Activated CD8-positive, alpha-beta T cell treated with anti-CD3 and anti-CD28 coated beads for 36 hours (primary cell): ENCODE results near the gene C15orf61. TPM values are rescaled to one million over a fixed set of nuclear protein-coding genes. Genes with fewer than 3 reads are reported as not detected.

ENCODE experiments used
- ATAC-seq: fragments of 200-7000 bp; cut with Tn5 transposase; one replicate; pipeline ENCODE4 v1.10.0; 2021; ENCODE audit warnings: mild to moderate bottlenecking, moderate library complexity
- CTCF ChIA-PET: fragments of 350-600 bp; sonication (Branson Sonifier 250); formaldehyde crosslinking; loops from one replicate; lab custom pipeline; 2021; ENCODE audit warnings: antibody characterized with exemption; lab: Charles Lee
- POLR2A ChIA-PET: fragments of 350-600 bp; sonication (Branson Sonifier 250); formaldehyde crosslinking; loops from one replicate; lab custom pipeline; 2021; ENCODE audit warnings: antibody characterized with exemption; lab: Charles Lee
- DNase-seq: peaks from one replicate; pipeline ENCODE4 v3.0.0-alpha.2; 2020
- H3K27ac Mint-ChIP-seq: one replicate; pipeline ENCODE4 v1.8.0; 2021; ENCODE audit warnings: mild to moderate bottlenecking, mixed read lengths
- H3K27me3 Mint-ChIP-seq: one replicate; pipeline ENCODE4 v1.8.0; 2021; ENCODE audit warnings: mixed read lengths
- H3K36me3 Mint-ChIP-seq: one replicate; pipeline ENCODE4 v1.8.0; 2021; ENCODE audit warnings: low read depth, mixed read lengths
- H3K4me1 Mint-ChIP-seq: one replicate; pipeline ENCODE4 v1.8.0; 2021; ENCODE audit warnings: low read depth, mixed read lengths
- H3K4me3 Mint-ChIP-seq: one replicate; pipeline ENCODE4 v1.8.0; 2021; ENCODE audit warnings: mild to moderate bottlenecking, moderate library complexity, mixed read lengths
- H3K9me3 Mint-ChIP-seq: one replicate; pipeline ENCODE4 v1.8.0; 2021; ENCODE audit warnings: mixed read lengths
- CTCF ChIP-seq: fragments of 200-600 bp; IDR thresholded peaks from one replicate; pipeline ENCODE4 v1.8.0; 2022; ENCODE audit warnings: antibody characterized with exemption, mild to moderate bottlenecking
- intact Hi-C: fragments of 100-400 bp; cut with micrococcal nuclease; formaldehyde crosslinking; loops from one replicate; pipeline ENCODE4 v1.10.0; 2022
- total RNA-seq, 2 experiments: library from RNA; stranded (reverse); gene quantifications; one replicate each; pipeline ENCODE4 v1.2.3, GENCODE V29; 2021

The C15orf61 gene
- total RNA-seq, 2 experiments from 2014 or later, result 7.5 to 7.8 TPM

GRCh38 chr15:67480741-67481140 is 40.2 kb upstream of the C15orf61 start:
- intact Hi-C loops, result no loop called here
- POLR2A ChIA-PET, result interaction anchor here (0.6 kb wide), 1 partner anchor 153 kb away, joined by 3 read pairs; no protein-coding TSS in a partner anchor
- H3K4me3 Mint-ChIP-seq, result no peak overlapping the region
- no peak for ATAC-seq
- no peak for TF ChIP-seq CTCF
- no peak overlapping the region for H3K27ac Mint-ChIP-seq
- CTCF ChIA-PET, result no interaction called here
- H3K27me3 Mint-ChIP-seq, result no peaks in the 10 kb centered on the region
- H3K36me3 Mint-ChIP-seq, result peaks cover 11% of the 10 kb centered on the region
- no peak for DNase-seq
- peaks cover 6% of the 10 kb centered on the region for H3K4me1 Mint-ChIP-seq
- H3K9me3 Mint-ChIP-seq, result peaks cover 6% of the 10 kb centered on the region

- H3K4me3 Mint-ChIP-seq, result no peak overlapping the region
- ChIA-PET POLR2A (no interaction called here), CTCF (no interaction called here)
- H3K36me3 Mint-ChIP-seq, result peaks cover 11% of the 10 kb centered on the region
- intact Hi-C loops, result no loop called here
- no peak overlapping the region for H3K27ac Mint-ChIP-seq
- H3K4me1 Mint-ChIP-seq, result peaks cover 6% of the 10 kb centered on the region
- no peak for TF ChIP-seq CTCF
- peaks cover 6% of the 10 kb centered on the region for H3K9me3 Mint-ChIP-seq
- H3K27me3 Mint-ChIP-seq, result no peaks in the 10 kb centered on the region
- no peak for DNase-seq
- ATAC-seq, result no peak
Observed at GRCh38 chr15:67481680-67482079, 39.3 kb upstream of the C15orf61 start.

GRCh38 chr15:67495585-67495984 is 25.3 kb upstream of the C15orf61 start:
- Mint-ChIP-seq H3K36me3 (no peaks in the 10 kb centered on the region), H3K4me1 (no peaks in the 10 kb centered on the region), H3K27me3 (no peaks in the 10 kb centered on the region), H3K9me3 (no peaks in the 10 kb centered on the region), H3K27ac (no peak overlapping the region), H3K4me3 (no peak overlapping the region)
- TF ChIP-seq CTCF, result no peak
- ATAC-seq (no peak), DNase-seq (no peak)
- CTCF ChIA-PET, result interaction anchor here (1.2 to 2.3 kb wide), 4 partner anchors 8 to 342 kb away, joined by 4 to 9 read pairs (median 6); no protein-coding TSS in a partner anchor
- intact Hi-C loops, result no loop called here
- POLR2A ChIA-PET, result no interaction called here

DNA sequence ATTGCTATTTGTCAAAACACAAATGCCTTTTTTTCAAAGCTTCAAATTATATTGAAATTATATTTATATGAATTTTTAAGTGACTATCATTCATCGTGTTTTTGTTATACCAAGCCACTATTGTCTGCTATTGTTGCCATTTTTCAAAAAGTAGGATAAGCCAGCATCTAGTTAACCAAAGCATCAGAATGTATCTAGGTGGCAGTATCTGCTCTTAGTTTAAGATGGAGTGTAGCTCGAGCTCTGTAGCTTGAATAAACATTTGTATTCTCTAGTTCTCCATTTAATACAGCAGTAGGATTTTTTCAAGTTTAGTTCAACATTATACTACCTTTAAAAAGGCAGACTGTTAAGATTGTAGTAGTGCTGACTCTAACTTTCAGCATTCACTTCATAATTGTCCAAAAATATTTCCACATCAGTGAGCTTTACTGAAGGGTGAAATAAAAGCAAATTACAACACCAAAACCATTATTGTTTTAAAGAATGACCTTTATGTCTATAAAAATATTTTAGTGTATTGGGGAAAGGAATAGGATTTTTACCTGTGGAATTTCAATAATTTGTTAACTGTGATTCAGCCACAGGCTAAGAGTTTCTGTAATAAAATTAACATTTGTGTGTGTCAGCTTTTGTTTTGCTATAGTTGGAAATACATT is 19.6 kb upstream of the C15orf61 start:
- H3K4me3 Mint-ChIP-seq, result no peak overlapping the region
- TF ChIP-seq CTCF, result no peak
- H3K36me3 Mint-ChIP-seq, result no peaks in the 10 kb centered on the region
- DNase-seq (no peak), ATAC-seq (no peak)
- no peak overlapping the region for H3K27ac Mint-ChIP-seq
- CTCF ChIA-PET, result interaction anchor here (0.7 to 2.1 kb wide), 9 partner anchors 10 to 598 kb away, joined by 3 to 10 read pairs (median 4); no protein-coding TSS in a partner anchor
- H3K27me3 Mint-ChIP-seq, result no peaks in the 10 kb centered on the region
- H3K4me1 Mint-ChIP-seq, result peaks cover 2% of the 10 kb centered on the region
- intact Hi-C loops, result no loop called here
- no peaks in the 10 kb centered on the region for H3K9me3 Mint-ChIP-seq
- POLR2A ChIA-PET, result no interaction called here

DNA sequence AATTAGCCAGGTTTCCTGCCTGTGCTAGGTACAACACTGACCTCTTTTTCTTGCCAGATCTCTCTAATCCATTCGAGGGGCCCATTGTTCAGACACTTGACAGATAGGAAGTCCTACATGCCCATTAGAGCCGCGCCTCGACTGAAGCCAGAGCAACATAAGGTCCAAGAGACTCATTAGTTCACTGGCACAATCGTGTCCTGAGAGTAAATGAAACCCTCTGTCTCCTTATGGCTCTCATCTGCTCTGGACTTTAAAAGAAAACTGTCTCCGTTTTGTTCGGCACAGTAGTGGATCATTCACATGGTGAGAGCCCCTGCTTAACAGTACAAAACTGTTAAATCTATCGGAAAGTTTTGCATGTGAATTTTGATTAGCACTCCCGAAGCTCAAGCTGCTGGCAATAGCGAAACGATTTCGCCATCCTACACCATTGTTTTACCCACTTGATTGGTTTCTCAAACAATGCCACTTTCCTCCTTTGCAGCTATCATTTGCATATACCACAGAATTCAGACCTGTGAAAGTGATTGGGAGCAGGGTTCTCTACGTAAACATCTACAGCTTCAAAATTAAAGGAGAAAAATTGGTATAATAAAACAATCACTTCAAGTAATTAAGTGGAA is 19.0 kb upstream of the C15orf61 start:
- Mint-ChIP-seq H3K9me3 (no peaks in the 10 kb centered on the region), H3K36me3 (no peaks in the 10 kb centered on the region), H3K27ac (no peak overlapping the region), H3K4me3 (no peak overlapping the region), H3K4me1 (peaks cover 2% of the 10 kb centered on the region), H3K27me3 (no peaks in the 10 kb centered on the region)
- ATAC-seq (no peak), DNase-seq (no peak)
- ChIA-PET CTCF (interaction anchor here (0.7 to 2.1 kb wide), 8 partner anchors 10 to 598 kb away, joined by 3 to 10 read pairs (median 4); no protein-coding TSS in a partner anchor), POLR2A (no interaction called here)
- TF ChIP-seq CTCF, result no peak
- intact Hi-C loops, result no loop called here
